ENCODE measurements around the gene SLC12A3.

Gene SLC12A3

DNA sequence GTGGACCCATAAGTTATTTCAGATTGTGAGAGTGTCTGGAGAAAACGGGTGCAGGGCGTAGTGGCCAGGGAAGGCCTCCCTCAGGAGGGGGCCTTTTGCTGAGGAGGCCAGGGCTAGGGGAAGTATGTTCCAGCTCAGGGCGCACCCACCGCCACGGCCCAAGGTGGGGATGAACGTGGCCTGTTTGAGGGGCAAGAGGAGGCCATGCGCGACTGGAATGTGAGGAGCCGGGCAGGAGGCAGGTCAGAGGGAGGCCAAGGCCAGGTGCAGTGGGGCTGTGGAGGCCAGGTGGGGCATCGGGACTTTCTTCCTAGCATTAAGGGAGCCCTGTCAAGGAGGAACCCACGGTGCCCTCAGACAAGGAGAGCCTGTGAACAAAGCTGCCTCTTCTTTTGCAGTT, 26.7 kb downstream of the SLC12A3 start:
- no peak for DNase-seq (ENCODE audit: low read depth in 2 of 2)

DNA sequence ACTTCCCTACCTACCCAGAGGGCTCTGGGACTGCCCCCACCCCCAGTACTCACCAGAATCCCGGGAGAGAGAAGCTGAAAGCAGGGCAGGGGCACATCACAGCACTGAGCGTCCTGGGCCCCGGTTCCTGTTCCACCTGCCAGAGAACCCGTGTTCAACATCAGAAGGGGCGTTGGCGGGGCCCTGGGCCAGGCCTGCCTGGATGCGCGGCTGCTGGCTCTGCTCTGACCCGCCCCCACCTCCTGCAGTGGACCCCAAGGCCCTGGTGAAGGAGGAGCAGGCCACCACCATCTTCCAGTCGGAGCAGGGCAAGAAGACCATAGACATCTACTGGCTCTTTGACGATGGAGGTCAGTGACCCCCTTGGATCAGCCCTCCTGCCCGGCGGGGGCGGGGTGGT, 27.7 kb downstream of the SLC12A3 start:
- DNase-seq (ENCODE audit: low read depth in 2 of 2), result no peak

DNA sequence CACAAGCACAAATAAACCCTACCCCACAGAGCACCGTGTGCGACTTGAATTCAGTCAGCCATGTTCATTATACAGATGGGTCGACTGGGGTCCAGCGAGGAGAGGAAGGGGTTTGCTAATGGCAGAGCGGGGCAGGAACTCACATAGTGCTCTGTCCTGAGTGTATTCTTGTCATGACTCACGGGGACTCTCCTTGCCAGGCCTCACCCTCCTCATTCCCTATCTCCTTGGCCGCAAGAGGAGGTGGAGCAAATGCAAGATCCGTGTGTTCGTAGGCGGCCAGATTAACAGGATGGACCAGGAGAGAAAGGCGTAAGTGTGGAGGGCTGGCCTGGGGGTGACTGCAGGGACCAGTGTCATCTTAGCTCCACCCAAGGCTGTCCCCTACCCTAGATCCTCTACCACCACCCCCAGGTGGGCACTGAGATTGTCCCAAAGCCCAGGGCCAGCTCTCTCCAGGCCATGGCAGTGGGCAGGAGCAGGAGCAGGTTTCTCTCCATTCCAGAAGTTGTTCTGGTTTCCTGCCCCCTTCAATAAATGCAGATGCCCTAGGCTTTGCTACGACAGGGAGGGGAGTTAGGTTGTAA, 29.4 kb downstream of the SLC12A3 start:
- no peak for DNase-seq (ENCODE audit: low read depth in 2 of 2)

DNA sequence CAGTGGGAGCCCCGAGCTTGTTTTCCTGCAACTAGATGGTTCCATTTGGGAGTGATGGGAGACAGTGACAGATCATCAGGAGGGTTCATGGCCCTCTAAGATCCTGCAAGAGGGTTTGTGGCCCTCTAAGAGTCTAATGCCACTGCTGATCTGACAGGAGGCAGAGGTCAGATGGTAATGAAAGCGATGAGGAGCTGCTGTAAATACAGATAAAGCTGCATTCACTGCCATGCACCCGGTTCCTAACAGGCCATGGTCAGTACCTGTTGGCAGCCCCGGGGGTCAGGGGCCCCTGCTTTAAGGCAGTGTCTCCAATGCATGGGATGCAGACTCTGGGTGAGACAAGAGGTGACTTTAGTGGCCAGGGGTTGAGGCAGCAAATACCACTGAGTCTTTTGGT, 30.8 kb downstream of the SLC12A3 start:
- no peak for DNase-seq (ENCODE audit: low read depth in 2 of 2)

DNA sequence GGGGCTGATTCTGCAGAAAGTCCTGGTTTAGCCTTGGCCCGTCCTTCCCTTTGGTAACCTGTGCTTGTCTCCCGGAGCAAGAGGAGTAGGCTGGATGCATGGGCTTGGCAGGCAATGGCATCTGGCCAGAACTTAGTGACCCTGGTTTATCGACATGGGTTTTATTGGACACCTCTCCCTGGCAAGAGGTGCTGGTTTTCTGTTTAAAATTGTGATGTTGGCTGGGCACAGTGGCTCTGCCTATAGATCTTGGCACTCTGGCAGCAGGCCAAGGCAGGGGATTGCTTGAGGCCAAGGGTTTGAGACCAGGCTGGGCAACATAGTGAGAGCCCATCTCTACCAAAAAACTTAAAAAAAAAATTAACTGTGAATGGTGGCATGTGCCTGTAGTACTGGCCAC, 31.2 kb downstream of the SLC12A3 start:
- DNase-seq (ENCODE audit: low read depth in 2 of 2), result no peak

DNA sequence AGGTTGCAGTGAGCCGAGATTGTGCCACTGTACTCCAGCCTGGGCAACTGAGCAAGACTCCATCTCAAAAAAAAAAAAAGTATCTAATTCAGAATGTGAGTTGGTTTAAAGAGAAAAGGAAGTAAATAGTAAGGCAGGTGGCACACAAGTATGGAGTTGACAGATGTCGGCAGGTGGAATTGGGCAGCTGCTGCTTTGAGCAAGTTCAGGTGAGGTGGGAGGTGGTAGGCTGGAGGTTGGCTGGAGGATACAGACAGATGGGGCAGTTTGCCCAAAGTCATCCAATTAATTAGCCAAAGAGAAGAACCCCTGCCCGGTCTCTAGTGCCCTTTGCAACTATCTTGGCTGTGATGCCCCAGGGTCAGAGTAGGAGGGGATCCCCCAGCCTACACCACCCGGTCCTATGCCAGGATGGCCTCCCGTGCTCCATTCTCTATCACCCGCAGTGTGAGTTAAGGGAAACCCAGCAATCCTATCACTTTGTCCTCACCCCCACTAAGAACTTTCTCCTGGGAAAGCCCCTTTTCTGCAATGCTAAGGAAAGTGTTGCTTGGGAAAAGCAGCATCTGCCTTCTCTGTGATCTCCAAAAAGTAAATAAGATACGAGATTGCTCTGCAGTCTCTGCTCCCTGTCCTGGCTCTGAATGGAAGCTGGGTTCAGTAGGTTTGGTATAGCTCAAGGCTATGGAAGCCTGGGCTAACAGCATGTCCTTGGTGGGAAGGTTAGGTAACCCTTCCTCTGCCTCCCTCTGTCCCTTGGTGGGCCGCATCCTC, 32.2 kb downstream of the SLC12A3 start:
- DNase-seq (ENCODE audit: low read depth in 2 of 2), result no peak

DNA sequence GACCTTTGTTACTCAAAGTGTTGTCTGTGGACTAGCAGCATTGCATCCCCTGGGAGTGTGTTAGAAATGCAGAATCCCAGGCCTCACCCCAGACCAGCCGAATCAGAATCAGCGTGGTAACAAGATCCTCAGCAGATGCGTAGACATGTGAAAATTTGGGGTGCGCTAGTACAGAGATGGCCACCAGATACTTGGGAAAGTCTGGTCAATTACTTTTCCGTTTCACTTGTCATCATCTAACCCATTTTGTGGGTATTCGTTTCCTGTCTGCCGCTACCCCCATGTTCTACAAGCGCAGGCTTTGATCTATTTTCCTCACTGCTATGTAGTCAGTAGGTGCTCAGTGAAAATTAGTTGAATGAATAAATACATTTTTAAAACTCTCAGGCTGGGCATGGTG, 33.8 kb downstream of the SLC12A3 start:
- DNase-seq (ENCODE audit: low read depth in 2 of 2), result no peak

DNA sequence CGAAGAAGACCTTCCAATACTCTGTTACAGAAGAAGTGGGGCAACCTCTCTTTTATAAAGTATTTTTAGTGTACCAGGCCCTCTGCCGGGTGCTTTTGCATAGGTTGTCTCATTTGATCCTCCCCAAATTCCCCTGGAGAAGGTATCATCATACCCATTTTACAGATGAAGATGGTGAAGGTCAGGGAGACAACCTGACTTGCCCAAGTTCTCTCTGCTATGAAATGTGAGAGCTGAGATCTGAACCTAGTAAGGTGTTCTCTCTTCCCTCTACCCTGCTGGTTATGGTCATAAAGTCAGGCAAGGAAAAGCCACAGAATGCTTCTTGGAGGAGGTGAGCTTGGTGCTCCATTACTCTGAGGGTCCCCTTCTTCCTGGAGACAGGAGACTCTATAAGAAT, 38.9 kb downstream of the SLC12A3 start:
- no peak for DNase-seq (ENCODE audit: low read depth in 2 of 2)

DNA sequence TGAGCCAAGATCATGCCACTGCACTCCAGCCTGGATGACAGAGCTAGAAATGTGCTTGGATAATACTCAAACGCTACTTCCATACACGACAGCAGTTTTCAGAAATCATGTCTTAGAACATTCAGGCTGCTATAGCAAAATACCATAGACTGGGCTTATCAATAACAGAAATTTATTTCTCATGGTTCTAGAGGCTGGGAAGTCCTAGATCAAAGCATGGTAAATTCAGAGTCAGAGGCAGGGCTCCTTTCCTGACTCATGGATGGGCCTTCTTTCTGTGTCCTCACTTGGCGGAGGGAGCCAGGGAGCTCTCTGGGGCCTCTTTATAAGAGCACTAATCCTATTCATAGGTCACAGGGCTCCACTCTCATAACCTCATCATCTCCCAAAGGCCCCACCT, 42.4 kb downstream of the SLC12A3 start:
- no peak for DNase-seq (ENCODE audit: low read depth in 2 of 2)

DNA sequence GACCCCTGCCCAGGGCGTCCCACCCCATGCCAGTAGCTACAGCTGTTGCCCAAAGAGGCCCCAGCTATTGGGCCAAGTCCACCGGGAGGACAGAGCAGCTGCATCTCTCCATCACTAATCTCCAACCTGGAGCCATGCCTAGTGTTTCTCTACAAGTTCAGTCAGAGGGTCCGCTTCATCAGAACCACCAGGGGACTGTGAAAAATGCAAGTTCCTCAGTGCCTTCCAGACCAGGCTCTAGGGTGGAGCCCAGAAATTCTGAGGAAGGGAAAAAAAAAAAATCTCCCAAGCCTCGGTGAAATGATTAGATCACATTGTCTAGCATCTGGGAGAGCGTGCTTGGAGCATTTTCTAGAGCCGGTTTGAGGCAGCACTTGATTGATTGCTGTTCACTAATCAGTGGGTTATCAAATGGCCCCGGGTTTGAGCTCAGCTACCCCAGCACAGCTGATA, 44.5 kb downstream of the SLC12A3 start:
- no peak for DNase-seq (ENCODE audit: low read depth in 2 of 2)

DNA sequence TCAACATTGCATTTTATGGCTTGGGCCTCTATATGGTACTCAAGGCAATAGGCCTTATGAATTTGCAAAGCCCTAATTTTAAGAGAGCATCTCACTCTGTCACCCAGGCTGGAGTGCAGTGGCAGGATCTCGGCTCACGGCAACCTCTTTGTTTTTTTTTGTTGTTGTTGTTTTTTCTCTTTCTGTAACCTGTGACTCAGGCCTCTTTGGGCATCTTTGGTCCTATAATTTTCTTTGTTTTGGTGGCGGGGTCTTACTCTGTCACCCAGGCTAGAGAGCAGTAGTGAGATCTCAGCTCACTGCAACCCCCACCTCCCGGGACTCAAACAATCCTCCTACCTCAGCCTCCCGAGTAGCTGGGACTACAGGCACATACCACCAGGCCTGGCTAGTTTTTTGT, 45.1 kb downstream of the SLC12A3 start:
- DNase-seq (ENCODE audit: low read depth in 2 of 2), result no peak

DNA sequence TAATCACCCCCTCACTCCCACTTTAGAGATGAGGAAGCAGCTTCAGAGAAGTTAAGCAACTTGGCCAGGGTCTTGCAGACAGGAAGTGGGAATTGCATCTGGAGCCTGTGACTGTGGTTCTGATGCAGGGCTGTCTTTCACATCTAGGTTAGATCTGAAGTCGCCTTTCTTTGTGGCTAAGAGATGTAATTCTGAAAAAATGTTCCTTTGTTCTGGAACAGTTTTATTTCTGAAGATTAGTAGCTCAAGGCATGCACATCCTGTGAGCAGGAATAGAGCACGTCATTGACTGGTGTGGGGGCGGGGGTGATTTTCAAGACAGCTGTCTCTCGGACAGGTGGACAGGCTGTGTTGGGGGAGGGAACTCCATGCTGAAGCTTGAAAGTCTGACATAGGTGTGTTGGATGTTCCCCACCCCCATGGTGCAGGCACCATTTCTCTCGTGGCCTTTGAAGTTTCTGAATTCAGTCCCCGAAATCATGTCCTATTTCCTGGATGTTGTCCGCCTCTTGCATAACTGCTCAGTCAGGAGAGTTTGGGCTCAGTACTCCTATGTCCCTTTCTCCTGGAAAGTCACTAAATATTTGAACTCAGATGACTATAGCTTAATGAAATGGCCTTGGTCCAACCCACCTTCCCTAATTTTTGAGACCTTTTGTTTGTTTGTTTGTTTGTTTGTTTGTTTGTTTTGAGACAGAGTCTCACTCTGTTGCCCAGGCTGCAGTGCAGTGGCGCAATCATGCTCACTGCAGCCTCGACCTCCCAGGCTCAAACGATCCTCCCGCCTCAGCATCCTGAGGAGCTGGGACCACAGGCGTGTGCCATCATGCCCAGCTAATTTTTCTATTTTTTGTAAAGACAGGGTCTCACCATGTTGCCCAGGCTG, 45.9 kb downstream of the SLC12A3 start:
- DNase-seq (ENCODE audit: low read depth in 2 of 2), result no peak

DNA sequence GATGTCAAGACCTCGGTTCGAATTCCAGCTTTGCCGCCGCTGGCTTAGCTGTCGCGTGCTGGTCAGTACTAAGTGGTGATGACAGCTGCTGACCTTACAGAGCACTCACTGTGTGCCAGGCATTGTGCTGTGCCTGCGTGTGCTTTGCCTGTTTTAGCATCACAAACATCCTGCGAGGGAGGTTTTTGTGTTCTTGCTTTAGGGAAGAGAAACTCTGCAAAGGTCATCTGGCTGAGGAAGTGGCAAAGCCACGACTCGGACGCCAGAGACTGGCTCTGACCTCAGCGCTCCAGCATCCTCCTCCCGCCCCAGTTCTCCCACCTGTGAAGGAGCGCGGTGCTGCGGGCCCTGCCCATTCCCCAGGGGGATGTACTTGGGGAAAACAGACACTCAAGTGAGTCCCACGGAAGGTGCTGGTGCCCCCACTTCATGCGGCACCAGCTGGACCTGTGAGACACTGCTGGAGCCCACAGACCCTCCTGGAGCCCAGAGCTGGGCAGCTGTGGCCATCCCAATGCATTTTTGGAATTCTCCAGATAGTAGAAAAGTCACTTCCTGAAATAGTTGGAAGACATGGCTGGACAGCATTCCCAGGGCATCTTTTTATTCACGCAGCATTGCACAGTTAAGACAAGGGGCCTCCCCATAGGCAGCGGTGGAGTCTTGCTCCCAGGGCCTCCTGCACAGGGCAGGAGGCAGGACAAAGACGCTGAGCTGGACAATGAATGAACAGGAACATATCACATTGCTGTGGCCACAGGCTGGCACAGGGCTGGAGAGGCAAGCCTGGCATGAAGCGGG, 47.0 kb downstream of the SLC12A3 start:
- DNase-seq (ENCODE audit: low read depth in 2 of 2), result no peak

DNA sequence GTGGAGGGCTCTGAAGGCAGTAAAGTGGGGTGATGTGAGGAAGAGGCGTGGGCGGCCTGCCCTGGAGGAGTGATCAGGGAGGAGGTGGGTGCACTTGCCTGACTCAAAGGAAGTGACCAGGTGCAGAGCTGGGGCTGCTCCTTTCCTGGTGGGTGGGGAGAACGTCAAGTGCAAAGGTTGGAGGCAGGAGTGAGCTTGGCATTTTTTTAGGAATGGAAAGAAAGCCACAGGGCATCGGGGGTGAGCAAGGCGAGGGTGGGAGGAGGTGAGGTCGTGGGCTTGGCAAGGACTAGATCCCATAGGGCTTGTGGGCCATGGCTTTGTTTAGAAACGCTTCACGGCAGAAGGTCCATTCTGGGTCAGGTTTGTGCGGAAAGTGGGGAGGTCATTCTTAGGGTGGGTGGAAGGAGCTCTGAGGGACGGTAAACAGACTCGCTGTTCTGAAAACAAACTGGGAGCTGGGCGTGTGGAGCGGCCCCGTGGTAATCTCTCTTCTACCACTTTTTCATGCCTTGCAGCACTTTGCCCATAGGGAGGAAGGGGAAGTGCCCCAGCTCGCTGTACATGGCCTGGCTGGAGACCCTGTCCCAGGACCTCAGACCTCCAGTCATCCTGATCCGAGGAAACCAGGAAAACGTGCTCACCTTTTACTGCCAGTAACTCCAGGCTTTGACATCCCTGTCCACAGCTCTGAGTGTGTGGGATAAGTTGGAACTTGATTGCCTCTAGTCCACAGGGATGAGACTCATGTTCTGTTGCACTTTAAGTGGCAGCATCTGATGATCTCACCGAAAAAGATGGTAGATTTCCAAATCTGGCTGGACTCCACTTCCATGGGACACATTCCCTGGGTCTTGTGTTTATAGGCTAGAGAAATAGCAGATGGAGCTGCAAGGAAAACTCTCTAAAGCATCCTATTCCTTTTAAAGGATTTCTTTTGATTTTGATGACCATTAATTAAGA, 48.0 kb downstream of the SLC12A3 start:
- no peak for DNase-seq (ENCODE audit: low read depth in 2 of 2)

DNA sequence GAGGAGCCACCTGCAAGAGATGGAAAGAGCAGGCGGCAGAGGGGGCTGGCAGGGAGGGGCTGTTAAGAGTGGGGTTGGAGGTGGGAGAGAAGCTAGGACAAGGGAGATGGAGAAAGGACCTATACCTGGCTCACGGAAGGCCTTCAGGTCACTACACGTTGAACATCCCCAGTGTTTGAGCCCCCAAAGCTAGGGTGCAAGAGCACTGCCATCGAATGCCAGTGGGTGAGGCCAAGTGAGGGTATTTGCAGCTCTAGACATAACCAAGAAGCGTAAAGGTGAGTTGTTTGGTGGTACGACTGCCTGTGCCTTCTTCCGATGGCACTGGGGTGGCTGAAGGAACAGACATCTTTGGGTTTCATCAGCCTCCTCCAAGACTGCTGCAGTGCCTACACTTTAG, 49.9 kb downstream of the SLC12A3 start:
- DNase-seq (ENCODE audit: low read depth in 2 of 2), result no peak

DNA sequence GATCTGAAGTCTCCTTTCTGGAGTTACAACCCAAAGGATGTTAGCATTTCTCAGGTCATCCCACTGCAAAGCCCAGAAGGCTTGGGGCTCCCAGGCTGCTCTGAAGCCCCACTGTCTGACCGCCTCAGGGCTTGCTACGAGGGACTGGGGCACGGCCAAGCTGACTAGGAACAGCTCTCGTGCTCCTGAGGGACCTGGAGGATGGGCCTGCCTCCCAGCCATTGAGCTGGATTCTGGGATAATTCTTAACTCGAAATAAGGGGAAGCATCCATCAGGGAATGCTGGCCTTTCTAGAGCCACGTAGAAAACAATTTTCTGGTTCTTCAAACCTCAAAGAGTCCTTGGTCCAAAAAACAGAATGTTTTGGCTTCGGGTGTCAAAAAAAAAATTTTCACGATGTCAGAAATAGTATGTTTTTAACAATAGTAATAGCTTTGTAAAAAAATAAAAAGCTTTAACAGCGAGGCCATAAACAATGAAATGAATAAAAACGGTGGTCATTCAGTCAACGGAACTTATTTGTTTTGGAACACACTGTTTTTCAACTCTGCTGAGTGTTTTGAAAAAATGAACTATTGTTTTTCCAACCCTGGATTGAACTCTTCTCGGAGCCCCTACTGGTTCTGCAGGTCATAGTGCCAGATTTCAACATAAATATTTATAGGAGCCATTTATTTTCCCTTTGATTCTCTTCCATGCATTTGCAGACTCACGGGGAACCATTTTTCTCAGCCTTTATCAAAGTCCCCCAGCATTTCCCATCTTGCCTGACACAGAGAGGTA, 50.5 kb downstream of the SLC12A3 start:
- no peak for DNase-seq (ENCODE audit: low read depth in 2 of 2)

DNA sequence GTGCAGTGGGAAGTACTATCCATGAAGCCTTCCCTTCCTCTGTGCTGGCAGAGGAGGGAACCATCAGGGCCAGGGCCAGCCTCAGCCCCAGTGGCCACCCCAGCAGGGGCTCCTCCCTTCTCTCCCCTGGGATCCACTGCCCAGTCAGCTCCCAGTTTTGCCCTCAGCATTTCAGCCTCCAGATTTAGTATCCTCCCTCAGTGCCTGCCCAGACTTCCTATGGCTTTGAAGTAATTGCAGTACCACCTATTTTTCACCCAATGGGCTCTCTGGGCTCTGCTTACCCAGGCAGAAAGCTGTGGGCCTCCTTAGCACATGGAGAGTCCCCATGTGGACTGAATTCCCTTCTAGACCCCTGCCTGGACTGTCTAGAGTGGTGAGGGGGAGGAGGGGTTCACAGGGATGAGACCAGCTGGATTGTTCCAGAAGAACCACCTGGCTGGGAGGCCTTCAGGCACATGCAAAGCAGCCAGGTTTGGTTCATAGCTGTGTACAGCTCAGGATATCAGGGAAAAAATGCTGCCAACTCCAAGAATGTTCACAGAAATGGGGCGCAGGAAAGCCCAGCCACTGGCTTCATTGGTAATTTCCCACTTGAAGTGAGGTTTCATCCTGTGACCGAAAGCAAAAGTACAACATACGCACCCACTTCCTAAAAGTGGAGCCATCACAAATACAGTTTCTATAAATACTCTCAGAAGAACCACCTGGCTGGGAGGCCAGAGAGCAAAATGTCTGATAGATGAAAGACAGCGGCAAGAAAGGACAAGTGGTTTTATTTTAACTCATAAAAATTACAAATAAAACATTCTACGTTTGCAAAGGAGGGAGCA, 51.8 kb downstream of the SLC12A3 start:
- no peak for DNase-seq (ENCODE audit: low read depth in 2 of 2)

DNA sequence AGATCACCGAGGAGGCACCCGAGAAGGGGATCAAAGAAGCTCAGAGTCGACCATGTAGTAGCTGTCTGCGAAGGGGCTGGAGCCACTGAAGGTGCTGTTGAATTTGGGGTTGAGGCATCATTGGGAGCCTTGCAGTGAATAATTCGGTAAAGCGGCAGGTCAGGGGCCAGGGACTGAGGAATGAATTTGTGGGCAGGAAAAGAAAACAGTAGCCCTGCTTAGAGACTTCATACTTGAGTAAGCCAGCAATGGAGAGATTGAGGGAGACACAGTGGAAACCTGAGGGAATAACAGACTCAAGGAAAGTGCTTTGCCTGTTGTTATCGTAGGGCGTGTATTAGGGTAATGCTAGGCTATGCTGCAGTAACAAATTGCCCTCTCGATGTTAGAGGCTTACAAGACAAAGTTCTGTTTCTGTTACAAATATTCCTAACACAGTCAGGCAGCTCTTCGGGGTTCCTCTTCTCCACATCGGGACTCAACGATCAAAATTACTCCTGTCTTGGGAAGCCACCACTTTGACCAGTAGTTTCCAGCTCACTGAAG, 53.5 kb downstream of the SLC12A3 start:
- DNase-seq (ENCODE audit: low read depth in 2 of 2), result no peak
